ENCODE measurements around the gene GLG1. TPM values are rescaled to one million over a fixed set of nuclear protein-coding genes. Genes with fewer than 3 reads are reported as not detected.

The GLG1 gene
- polyA plus RNA-seq, 2 donors, result 17.9 to 20.6 TPM

DNA sequence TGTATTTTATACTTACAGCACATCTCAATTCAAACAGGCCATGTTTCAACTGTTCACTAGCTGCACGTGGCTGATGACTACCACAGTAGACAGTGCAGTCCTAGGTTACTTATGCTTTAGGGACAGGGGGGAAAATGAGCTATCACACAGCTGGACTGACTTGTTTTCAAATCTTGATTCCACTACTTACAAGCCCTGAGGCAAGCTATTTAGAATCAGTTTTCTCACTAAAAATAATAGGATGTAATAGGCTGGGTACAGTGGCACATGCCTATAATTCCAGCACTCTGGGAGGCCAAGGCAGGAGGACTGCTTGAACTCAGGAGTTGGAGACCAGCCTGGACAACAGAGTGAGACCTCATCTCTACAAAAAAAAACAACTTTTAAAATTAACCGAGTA, 10.3 kb downstream of the GLG1 start:
- H3K27me3 ChIP-seq (ENCODE audit: control insufficient read depth in 1 of 2, insufficient read depth in 2 of 2, low read length in 2 of 2), result no peaks in the 10 kb centered on the region
- no peak overlapping the region for H3K4me3 ChIP-seq (ENCODE audit: low read depth in 1 of 2, low read length in 2 of 2)
- 96 to 98% methylated on average over 2 of the region's 2 CpGs for WGBS, 2 donors
- peaks cover 0 to 3% of the 10 kb centered on the region in 2 donors for H3K36me3 ChIP-seq (ENCODE audit: control insufficient read depth in 2 of 2, insufficient read depth in 2 of 2, low read length in 1 of 2)
- no peak overlapping the region for H3K27ac ChIP-seq (ENCODE audit: low read depth in 2 of 2, low read length in 1 of 2)
- H3K9me3 ChIP-seq (ENCODE audit: control insufficient read depth in 2 of 2, insufficient read depth in 1 of 2, low read depth in 1 of 2, low read length in 1 of 2), result no peaks in the 10 kb centered on the region
- H3K4me1 ChIP-seq (ENCODE audit: control insufficient read depth in 2 of 2, insufficient read depth in 2 of 2, low read length in 1 of 2), result peaks cover 0 to 5% of the 10 kb centered on the region in 2 donors

GRCh38 chr16:74592847-74593246, 14.1 kb downstream of the GLG1 start:
- Histone ChIP-seq H3K36me3 (ENCODE audit: control insufficient read depth in 2 of 2, insufficient read depth in 2 of 2, low read length in 1 of 2) (peaks cover 0 to 3% of the 10 kb centered on the region in 2 donors), H3K27ac (ENCODE audit: low read depth in 2 of 2, low read length in 1 of 2) (no peak overlapping the region), H3K4me1 (ENCODE audit: control insufficient read depth in 2 of 2, insufficient read depth in 2 of 2, low read length in 1 of 2) (no peaks in the 10 kb centered on the region), H3K27me3 (ENCODE audit: control insufficient read depth in 1 of 2, insufficient read depth in 2 of 2, low read length in 2 of 2) (no peaks in the 10 kb centered on the region), H3K4me3 (ENCODE audit: low read depth in 1 of 2, low read length in 2 of 2) (no peak overlapping the region), H3K9me3 (ENCODE audit: control insufficient read depth in 2 of 2, insufficient read depth in 1 of 2, low read depth in 1 of 2, low read length in 1 of 2) (no peaks in the 10 kb centered on the region)
- WGBS, 2 donors, result 87 to 96% methylated on average over 3 of the region's 3 CpGs

DNA sequence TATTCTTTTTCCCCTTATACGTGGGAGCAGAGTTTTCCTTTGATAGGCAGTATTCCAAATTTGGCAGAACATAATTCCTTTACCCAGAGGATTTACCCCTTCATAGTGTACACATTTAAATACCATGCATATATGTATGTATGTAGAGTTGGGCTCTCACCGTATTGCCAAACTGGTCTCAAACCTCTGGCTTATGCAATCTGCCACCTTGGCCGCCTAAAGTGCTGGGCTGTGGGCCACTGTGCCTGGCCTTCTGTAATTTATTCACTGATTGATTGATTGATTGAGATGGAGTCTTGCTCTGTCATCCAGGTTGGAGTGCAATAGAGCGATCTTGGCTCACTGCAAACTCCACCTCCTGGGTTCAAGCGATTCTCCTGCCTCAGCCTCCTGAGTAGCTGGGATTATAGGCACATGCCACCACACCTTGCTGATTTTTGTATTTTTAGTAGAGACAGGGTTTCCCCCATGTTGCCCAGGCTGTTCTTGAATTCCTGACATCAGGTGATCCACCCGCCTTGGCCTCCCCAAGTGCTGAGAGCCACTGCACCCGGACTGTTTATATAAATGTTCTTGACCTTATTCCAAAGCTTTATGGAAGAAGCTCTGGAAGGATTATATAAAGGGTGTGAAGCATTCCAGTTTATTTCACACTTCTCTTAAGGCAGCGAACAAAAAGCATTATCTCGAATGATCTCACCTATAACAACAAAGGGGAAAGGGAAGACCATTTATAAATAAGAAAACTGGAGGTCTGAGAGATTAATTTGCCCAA, 14.9 kb downstream of the GLG1 start:
- WGBS, 2 donors, result 70 to 76% methylated on average over 9 of the region's 9 CpGs

DNA sequence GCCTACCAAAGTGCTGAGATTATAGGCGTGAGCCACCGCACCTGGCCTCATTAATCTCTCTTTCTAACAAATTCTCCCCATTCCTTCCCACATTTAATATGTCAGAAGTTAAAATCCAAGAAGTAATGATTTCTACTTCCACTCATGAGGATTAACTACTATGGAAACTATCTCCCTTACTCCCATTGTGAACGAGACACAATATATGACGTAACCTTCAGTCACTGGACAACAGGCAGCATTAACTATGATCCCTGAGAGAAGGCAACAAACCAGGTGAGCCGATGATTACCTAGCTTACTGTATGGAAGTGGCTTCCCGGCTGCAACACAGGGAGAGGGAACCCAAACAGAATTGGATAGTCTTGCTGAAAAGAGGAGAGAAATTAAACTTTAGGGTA, 20.0 kb downstream of the GLG1 start:
- Histone ChIP-seq H3K27me3 (ENCODE audit: control insufficient read depth in 1 of 2, insufficient read depth in 2 of 2, low read length in 2 of 2) (no peaks in the 10 kb centered on the region), H3K4me3 (ENCODE audit: low read depth in 1 of 2, low read length in 2 of 2) (no peak overlapping the region), H3K4me1 (ENCODE audit: control insufficient read depth in 2 of 2, insufficient read depth in 2 of 2, low read length in 1 of 2) (no peaks in the 10 kb centered on the region), H3K9me3 (ENCODE audit: control insufficient read depth in 2 of 2, insufficient read depth in 1 of 2, low read depth in 1 of 2, low read length in 1 of 2) (no peaks in the 10 kb centered on the region), H3K36me3 (ENCODE audit: control insufficient read depth in 2 of 2, insufficient read depth in 2 of 2, low read length in 1 of 2) (no peaks in the 10 kb centered on the region), H3K27ac (ENCODE audit: low read depth in 2 of 2, low read length in 1 of 2) (no peak overlapping the region)
- 71% methylated on average over 6 of the region's 6 CpGs for WGBS, 2 donors

More for the DNA sequence above, 14.9 kb downstream of the GLG1 start:
- no peaks in the 10 kb centered on the region for H3K9me3 ChIP-seq (ENCODE audit: control insufficient read depth in 2 of 2, insufficient read depth in 1 of 2, low read depth in 1 of 2, low read length in 1 of 2)
- H3K4me1 ChIP-seq (ENCODE audit: control insufficient read depth in 2 of 2, insufficient read depth in 2 of 2, low read length in 1 of 2), result no peaks in the 10 kb centered on the region
- peaks cover 0 to 3% of the 10 kb centered on the region in 2 donors for H3K36me3 ChIP-seq (ENCODE audit: control insufficient read depth in 2 of 2, insufficient read depth in 2 of 2, low read length in 1 of 2)
- H3K27me3 ChIP-seq (ENCODE audit: control insufficient read depth in 1 of 2, insufficient read depth in 2 of 2, low read length in 2 of 2), result no peaks in the 10 kb centered on the region
- H3K4me3 ChIP-seq (ENCODE audit: low read depth in 1 of 2, low read length in 2 of 2), result no peak overlapping the region
- H3K27ac ChIP-seq (ENCODE audit: low read depth in 2 of 2, low read length in 1 of 2), result no peak overlapping the region

GRCh38 chr16:74585846-74586443, 21.0 kb downstream of the GLG1 start:
- Histone ChIP-seq H3K27ac (ENCODE audit: low read depth in 2 of 2, low read length in 1 of 2) (no peak overlapping the region), H3K9me3 (ENCODE audit: control insufficient read depth in 2 of 2, insufficient read depth in 1 of 2, low read depth in 1 of 2, low read length in 1 of 2) (no peaks in the 10 kb centered on the region), H3K4me1 (ENCODE audit: control insufficient read depth in 2 of 2, insufficient read depth in 2 of 2, low read length in 1 of 2) (no peaks in the 10 kb centered on the region), H3K27me3 (ENCODE audit: control insufficient read depth in 1 of 2, insufficient read depth in 2 of 2, low read length in 2 of 2) (no peaks in the 10 kb centered on the region), H3K36me3 (ENCODE audit: control insufficient read depth in 2 of 2, insufficient read depth in 2 of 2, low read length in 1 of 2) (no peaks in the 10 kb centered on the region), H3K4me3 (ENCODE audit: low read depth in 1 of 2, low read length in 2 of 2) (no peak overlapping the region)
- 89 to 94% methylated on average over 6 of the region's 6 CpGs for WGBS, 2 donors

- Histone ChIP-seq H3K27me3 (ENCODE audit: control insufficient read depth in 1 of 2, insufficient read depth in 2 of 2, low read length in 2 of 2) (no peaks in the 10 kb centered on the region), H3K4me1 (ENCODE audit: control insufficient read depth in 2 of 2, insufficient read depth in 2 of 2, low read length in 1 of 2) (no peaks in the 10 kb centered on the region), H3K27ac (ENCODE audit: low read depth in 2 of 2, low read length in 1 of 2) (no peak overlapping the region), H3K4me3 (ENCODE audit: low read depth in 1 of 2, low read length in 2 of 2) (no peak overlapping the region), H3K9me3 (ENCODE audit: control insufficient read depth in 2 of 2, insufficient read depth in 1 of 2, low read depth in 1 of 2, low read length in 1 of 2) (no peaks in the 10 kb centered on the region), H3K36me3 (ENCODE audit: control insufficient read depth in 2 of 2, insufficient read depth in 2 of 2, low read length in 1 of 2) (no peaks in the 10 kb centered on the region)
- 88 to 90% methylated on average over 9 of the region's 9 CpGs for WGBS, 2 donors
Observed at GRCh38 chr16:74583926-74584666, 22.8 kb downstream of the GLG1 start.

DNA sequence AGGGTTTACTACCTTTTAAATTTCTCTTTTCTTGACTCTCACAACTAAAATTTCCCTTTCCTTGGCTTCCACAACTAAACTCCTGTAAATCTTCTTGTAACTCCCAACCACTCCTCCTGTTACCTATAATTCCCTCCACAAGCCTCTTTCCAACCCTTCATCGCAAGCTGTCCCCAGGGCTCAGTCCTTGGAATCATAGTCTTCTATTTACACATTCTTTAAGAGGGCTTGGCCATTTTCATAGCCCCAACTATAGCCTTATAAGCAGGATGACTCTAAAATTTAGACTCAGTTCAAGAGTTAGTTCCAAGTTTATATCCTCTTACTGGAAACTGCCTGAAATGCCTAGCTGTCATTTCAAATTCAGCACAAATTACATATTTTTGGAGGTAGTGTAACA, 23.9 kb downstream of the GLG1 start:
- 87 to 91% methylated on average over 1 of the region's 1 CpG for WGBS, 2 donors
- Histone ChIP-seq H3K36me3 (ENCODE audit: control insufficient read depth in 2 of 2, insufficient read depth in 2 of 2, low read length in 1 of 2) (no peaks in the 10 kb centered on the region), H3K9me3 (ENCODE audit: control insufficient read depth in 2 of 2, insufficient read depth in 1 of 2, low read depth in 1 of 2, low read length in 1 of 2) (no peaks in the 10 kb centered on the region)

DNA sequence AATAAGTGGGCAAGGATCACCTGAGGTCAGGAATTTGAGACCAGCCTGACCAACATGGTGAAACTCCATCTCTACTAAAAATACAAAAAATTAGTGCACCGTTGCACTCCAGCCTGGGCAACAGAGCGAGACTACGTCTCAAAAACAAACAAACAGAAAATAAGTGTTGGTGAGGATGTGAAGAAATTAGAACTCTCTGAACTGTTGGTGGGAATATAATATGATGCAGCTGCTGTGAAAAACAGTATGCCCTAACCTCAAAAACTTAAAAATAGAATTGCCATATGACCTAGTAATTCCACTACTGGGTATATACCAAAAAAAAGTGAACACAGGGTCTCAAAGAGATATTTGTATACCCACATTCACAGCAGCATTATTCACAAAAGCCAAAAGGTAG, 26.1 kb downstream of the GLG1 start:
- Histone ChIP-seq H3K27ac (ENCODE audit: low read depth in 2 of 2, low read length in 1 of 2) (no peak overlapping the region), H3K4me1 (ENCODE audit: control insufficient read depth in 2 of 2, insufficient read depth in 2 of 2, low read length in 1 of 2) (peaks cover 0 to 1% of the 10 kb centered on the region in 2 donors)
- 83 to 86% methylated on average over 3 of the region's 3 CpGs for WGBS, 2 donors

More for the DNA sequence above, 23.9 kb downstream of the GLG1 start:
- H3K27me3 ChIP-seq (ENCODE audit: control insufficient read depth in 1 of 2, insufficient read depth in 2 of 2, low read length in 2 of 2), result no peaks in the 10 kb centered on the region
- H3K4me3 ChIP-seq (ENCODE audit: low read depth in 1 of 2, low read length in 2 of 2), result no peak overlapping the region
- no peak overlapping the region for H3K27ac ChIP-seq (ENCODE audit: low read depth in 2 of 2, low read length in 1 of 2)
- no peaks in the 10 kb centered on the region for H3K4me1 ChIP-seq (ENCODE audit: control insufficient read depth in 2 of 2, insufficient read depth in 2 of 2, low read length in 1 of 2)

GRCh38 chr16:74578838-74579237, 28.1 kb downstream of the GLG1 start:
- H3K27me3 ChIP-seq (ENCODE audit: control insufficient read depth in 1 of 2, insufficient read depth in 2 of 2, low read length in 2 of 2), result no peaks in the 10 kb centered on the region
- peaks cover 0 to 3% of the 10 kb centered on the region in 2 donors for H3K4me1 ChIP-seq (ENCODE audit: control insufficient read depth in 2 of 2, insufficient read depth in 2 of 2, low read length in 1 of 2)
- 92 to 97% methylated on average over 3 of the region's 3 CpGs for WGBS, 2 donors
- H3K36me3 ChIP-seq (ENCODE audit: control insufficient read depth in 2 of 2, insufficient read depth in 2 of 2, low read length in 1 of 2), result no peaks in the 10 kb centered on the region
- H3K27ac ChIP-seq (ENCODE audit: low read depth in 2 of 2, low read length in 1 of 2), result no peak overlapping the region
- no peak overlapping the region for H3K4me3 ChIP-seq (ENCODE audit: low read depth in 1 of 2, low read length in 2 of 2)
- no peaks in the 10 kb centered on the region for H3K9me3 ChIP-seq (ENCODE audit: control insufficient read depth in 2 of 2, insufficient read depth in 1 of 2, low read depth in 1 of 2, low read length in 1 of 2)

More for the DNA sequence above, 26.1 kb downstream of the GLG1 start:
- no peaks in the 10 kb centered on the region for H3K9me3 ChIP-seq (ENCODE audit: control insufficient read depth in 2 of 2, insufficient read depth in 1 of 2, low read depth in 1 of 2, low read length in 1 of 2)
- H3K36me3 ChIP-seq (ENCODE audit: control insufficient read depth in 2 of 2, insufficient read depth in 2 of 2, low read length in 1 of 2), result no peaks in the 10 kb centered on the region
- H3K27me3 ChIP-seq (ENCODE audit: control insufficient read depth in 1 of 2, insufficient read depth in 2 of 2, low read length in 2 of 2), result no peaks in the 10 kb centered on the region
- no peak overlapping the region for H3K4me3 ChIP-seq (ENCODE audit: low read depth in 1 of 2, low read length in 2 of 2)

All from esophagus (tissue), 2 donors.